Measurements from ENCODE around the gene DNAJA4. TPM values are rescaled to one million over a fixed set of nuclear protein-coding genes. Genes with fewer than 3 reads are reported as not detected.

DNAJA4 gene
- total RNA-seq: 26.8 TPM

GRCh38 chr15:78264304-78265136, at the start of gene DNAJA4:
Gene DNAJA4 (plus strand): TSS chr15:78264562. CDS start chr15:78264764, 202 bp downstream.
- no peak for DNase-seq

DNA sequence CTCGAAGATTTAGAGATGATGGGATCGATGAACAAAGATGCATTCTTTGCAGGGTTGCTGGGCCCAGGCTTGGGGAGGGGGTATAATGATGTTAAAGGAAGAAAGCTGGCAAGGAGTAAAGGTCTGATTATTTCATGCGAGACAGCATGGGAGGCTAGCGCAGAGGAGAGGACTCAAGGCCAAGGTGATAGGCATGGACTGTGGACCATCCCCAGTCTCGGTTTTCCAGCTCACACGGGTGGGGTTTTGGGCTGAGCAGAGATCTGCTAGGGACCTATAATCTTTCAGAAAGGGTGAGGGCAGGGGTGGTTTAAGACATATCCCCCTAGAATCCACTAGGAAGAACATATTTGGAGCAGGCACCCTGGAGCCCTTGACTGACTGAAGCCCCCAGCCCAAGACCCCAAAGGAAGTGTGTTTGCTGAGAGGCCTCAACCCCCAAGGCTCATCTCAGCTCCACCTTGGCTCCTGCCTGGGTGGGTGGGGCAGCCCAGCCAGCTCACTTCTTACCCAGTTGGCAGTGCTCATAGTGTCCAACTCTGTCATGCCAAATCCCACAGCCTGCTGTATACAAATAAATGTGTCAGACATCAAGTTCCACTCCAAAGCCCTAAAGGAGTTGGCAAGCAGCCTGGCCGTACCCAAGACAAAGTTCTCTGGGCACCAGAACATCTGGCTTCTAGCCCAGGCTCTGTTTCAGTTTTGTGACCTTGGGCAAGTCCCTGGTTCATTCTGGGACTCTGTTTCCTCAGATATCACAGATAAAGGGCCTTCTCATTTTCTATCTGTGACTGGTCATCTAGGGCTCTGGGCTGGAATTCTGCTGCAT, 47.9 kb upstream of the DNAJA4 start:
- DNase-seq: no peak

- no peak for DNase-seq
Observed at GRCh38 chr15:78220713-78221112, 43.6 kb upstream of the DNAJA4 start.

DNA sequence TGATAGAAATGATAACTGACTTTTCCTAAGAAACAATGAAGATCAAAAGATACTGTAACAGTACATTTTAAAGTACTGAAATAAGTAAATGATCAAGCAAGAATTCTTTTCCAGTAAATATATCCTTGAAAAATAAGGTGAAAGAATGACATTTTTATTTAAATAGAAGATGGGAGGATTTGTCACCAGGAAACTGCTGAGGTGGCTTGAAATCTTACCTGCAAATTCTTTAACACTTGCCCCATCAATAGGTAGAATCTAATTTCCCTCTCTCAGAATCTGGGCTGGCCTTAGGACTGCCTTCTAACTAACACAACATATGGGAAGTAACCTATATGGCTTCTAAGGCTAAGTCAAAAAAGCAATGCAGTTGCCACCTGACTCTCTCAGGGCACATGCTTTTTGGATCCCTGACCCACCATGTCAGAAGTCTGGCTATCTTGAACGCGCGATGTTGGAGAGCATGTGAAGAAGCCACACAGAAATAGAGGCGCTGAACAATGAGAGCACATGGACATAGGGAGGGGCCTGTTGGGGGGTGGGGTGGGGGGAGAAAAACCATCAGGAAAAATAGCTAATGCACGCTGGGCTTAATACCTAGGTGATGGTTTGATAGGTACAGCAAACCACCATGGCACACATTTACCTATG, 41.5 kb upstream of the DNAJA4 start:
- no peak for DNase-seq

GRCh38 chr15:78223396-78224022, 40.9 kb upstream of the DNAJA4 start:
- no peak for DNase-seq

DNA sequence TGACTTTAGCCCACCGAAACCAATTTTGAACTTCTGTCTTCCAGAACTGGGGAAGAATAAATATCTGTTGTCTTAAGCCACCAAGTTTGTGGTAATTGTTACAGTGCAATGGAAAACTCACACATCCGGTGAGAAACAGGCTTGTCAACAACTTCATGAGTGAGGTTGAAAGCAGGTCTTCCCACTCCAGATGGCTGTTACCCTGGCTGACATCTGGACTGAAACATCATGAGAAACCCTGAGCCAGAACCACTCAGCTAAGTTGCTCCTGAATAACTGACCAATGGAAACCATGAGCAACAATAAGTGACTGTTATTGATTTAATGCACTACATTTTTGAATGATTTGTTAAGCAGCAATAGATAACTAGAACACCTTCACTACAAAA, 40.3 kb upstream of the DNAJA4 start:
- no peak for DNase-seq

- no peak for DNase-seq
Observed at GRCh38 chr15:78225783-78226541, 38.4 kb upstream of the DNAJA4 start.

DNA sequence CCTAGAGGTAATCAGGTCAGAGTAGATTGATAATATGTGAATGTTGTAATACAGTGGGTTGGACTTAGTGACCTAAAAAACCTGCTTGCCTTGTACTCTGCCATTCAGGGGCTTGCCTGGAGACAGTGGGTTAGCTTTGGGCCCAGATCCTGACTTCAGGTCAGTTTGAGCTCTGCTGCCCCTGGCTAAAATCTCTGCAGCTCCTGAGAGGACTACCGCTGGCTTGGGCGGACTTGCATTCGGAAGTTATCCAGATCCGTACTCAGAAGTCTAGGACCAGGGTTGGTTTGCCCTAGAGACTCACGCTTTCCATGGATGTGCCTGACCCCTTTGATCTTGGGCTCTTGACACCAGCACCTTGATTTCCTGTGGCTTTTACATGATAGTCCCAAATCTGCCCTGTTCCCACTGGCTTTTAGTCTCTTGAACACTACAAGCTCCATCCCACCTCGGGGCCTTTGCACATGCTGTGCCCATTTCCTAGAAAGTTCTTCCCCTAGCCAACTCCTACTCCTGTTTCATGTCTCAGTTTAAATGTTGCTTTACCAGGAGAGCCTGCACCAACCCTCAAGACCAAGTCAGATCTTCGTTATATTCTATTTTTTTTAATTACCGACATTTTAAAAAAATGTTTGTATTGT, 35.9 kb upstream of the DNAJA4 start:
- DNase-seq: no peak

GRCh38 chr15:78229431-78230406, 34.6 kb upstream of the DNAJA4 start:
- no peak for DNase-seq

- no peak for DNase-seq
Observed at GRCh38 chr15:78232951-78233350, 31.4 kb upstream of the DNAJA4 start.

DNA sequence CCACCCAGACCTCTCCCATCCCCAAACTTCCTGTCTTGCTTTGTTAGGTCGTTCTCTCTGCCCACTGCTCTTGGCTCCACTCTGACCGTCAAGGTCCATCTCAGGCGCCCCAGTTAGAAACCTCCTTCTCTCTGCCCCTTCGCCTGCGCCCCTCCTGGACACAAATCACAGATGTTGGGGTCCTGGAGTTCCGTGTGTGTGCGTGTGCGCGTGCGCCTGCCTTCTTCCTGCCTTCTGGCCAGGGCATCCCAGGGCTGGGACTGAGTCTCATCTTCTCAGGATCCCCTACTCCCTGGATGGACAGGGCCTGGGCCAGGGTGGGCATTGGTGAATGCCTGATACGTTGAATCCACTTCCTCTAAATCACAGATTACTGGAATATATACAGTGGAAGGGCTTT, 30.9 kb upstream of the DNAJA4 start:
- DNase-seq: no peak

- no peak for DNase-seq
Observed at GRCh38 chr15:78234515-78235040, 29.8 kb upstream of the DNAJA4 start, which contains the start of gene ACSBG1. Gene ACSBG1 (minus strand): TSS chr15:78234565. CDS start chr15:78234501, 64 bp downstream.

DNA sequence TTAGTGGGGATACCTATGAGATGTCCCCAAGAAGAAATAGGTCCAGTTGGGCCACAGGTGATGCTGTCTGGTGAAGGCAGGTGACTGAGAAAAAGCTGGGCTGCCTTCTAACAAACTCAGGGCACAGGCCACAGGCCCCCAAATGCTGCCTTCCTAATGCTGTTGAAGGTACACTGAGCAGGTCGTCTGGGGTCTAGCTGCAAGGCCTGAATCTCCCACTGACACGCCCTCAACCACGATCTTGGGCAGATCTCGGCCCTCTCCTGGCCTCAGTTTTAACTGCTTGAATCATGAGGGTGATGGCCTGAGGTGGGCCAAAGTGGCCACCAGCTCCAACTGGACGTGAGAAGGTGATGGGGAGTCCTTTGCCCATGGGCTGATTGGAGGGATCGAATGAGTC, 27.9 kb upstream of the DNAJA4 start:
- no peak for DNase-seq

- DNase-seq: no peak
Observed at GRCh38 chr15:78237146-78237545, 27.2 kb upstream of the DNAJA4 start.

DNA sequence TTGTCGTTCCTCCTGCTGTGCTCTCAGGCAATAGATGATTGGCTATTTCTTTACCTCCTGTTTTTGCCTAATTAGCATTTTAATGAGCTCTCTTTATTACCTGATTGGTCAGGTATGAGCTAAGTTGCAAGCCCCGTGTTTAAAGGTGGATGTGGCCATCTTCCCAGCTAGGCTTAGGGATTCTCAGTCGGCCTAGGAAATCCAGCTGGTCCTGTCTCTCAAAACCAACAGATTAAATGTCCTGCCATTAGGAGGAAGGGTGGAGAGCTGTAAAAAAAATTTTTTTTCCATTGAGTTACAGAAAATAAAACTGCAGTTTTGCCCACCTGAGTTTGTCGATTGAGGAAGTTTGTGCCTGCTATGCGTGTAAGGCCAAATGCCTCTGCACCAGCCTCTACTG, 24.6 kb upstream of the DNAJA4 start:
- DNase-seq: no peak

GRCh38 chr15:78241017-78241416, 23.3 kb upstream of the DNAJA4 start:
- peak; percentile 51 for DNase-seq

GRCh38 chr15:78242128-78242527, 22.2 kb upstream of the DNAJA4 start:
- no peak for DNase-seq

DNA sequence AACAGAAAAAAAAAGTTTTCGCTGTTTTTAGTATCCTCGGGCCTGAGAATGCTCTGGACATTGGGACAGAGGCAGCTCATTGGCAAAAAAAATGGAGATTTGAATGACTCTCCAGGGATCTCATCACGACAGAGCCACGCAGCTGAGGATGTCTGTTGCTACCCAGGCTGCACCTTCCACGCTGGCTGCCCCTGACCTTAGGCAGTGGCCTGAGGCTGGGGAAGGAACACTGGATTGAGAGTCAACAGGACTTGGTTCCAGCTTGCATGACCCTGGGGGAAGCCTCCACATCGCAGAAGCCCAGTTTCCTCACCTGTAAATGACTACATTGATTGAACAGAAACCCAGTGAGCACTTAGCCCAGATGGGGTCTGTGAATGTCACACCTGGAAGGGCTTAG, 21.3 kb upstream of the DNAJA4 start:
- DNase-seq: no peak

DNA sequence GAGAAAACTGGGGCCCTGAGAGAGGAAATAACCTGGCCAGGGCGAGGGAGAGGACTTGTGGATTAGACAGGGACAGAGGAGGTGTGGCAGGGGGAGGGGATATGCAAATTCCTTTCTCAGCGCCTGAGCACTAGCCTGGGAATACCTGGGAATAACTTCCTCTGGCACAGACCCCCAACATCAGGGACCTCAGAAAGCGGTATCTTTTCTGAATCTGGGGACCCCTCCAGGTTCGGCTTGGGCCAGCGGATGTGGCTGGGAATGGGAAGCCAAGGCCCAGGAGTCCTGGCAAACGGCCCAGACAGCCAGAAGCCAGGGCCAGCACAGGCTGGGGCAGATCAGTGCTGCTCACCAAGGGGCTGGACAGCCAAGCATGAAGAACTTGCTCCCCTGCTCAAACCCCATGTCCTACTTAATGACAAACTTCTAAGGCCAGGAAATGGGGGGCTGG, 20.8 kb upstream of the DNAJA4 start:
- no peak for DNase-seq
